K562 (cell line): ENCODE measurements around the gene SPATA3. TPM values are rescaled to one million over a fixed set of nuclear protein-coding genes. Genes with fewer than 3 reads are reported as not detected.

Source experiments
- ATAC-seq: fragments of 200-7000 bp; cut with Tn5 transposase; 3 replicates; pipeline ENCODE4 v1.9.1; 2020; ENCODE audit warnings: moderate library complexity
- BruUV-seq: library from RNA; stranded (reverse); fragments of 400-500 nt; replicated peaks from 2 replicates; lab custom pipeline; 2021; lab: Mats Ljungman, UMichigan
- CTCF ChIA-PET: fragments of 300-600 bp; formaldehyde crosslinking; extraction: SDS; loops from one replicate; lab custom pipeline; 2021; ENCODE audit warnings: low intra/inter-chr PET ratio; lab: Yijun Ruan, JAX
- POLR2A ChIA-PET: fragments of 300-600, 350-650 bp; sonication (Branson Sonifier 250); formaldehyde crosslinking; extraction: SDS; loops from one replicate; lab custom pipeline; 2021; ENCODE audit warnings: antibody characterized with exemption, inconsistent platforms; lab: Yijun Ruan, JAX
- DNase-seq, 4 experiments: peaks; one replicate each; pipeline versions ENCODE4 v3.0.0 to v3.0.0-alpha.2; 2011 to 2018; ENCODE audit warnings: low spot score in 3 of 4, mixed read lengths in 3 of 4; ENCODE audit errors: extremely low read depth in 1 of 4
- FAIRE-seq: peaks from 2 replicates; lab custom pipeline; 2011; peaks lifted over from hg19 to GRCh38; lab: Jason Lieb, UNC
- H2AFZ ChIP-seq: 2 replicates; pipeline ENCODE4 v1.6.0; 2011; ENCODE audit warnings: low read depth, low read length, control low read depth, inconsistent platforms
- H3K27ac ChIP-seq: fragments of 200-600 bp; 3 replicates; pipeline ENCODE4 v1.8.0; 2011; ENCODE audit warnings: low read depth, mild to moderate bottlenecking, control low read depth, inconsistent platforms, low read length, moderate library complexity, mixed read lengths; ENCODE audit errors: extremely low read depth
- H3K27me3 ChIP-seq, 2 experiments: fragments of 300-600 bp in 1 of 2; 2 replicates in 1 of 2; 3 replicates in 1 of 2; pipeline versions ENCODE4 v1.6.0 to v1.8.0; 2011; ENCODE audit warnings: inconsistent platforms in 2 of 2, low read length in 2 of 2, mild to moderate bottlenecking in 1 of 2, mixed read lengths in 1 of 2, moderate library complexity in 1 of 2; ENCODE audit not compliant: control insufficient read depth in 2 of 2, insufficient read depth in 2 of 2
- H3K36me3 ChIP-seq: fragments of 300-600 bp; 3 replicates; pipeline ENCODE4 v1.8.0; 2011; ENCODE audit warnings: mild to moderate bottlenecking, low read length, inconsistent platforms; ENCODE audit not compliant: control insufficient read depth, insufficient read depth
- H3K4me1 ChIP-seq, 2 experiments: fragments of 200-600 bp in 1 of 2; replicated peaks in 1 of 2; 2 replicates in 1 of 2; 3 replicates in 1 of 2; pipeline versions ENCODE4 v1.5.1 to v1.8.0; 2011; ENCODE audit warnings: inconsistent platforms in 2 of 2, low read length in 2 of 2, mild to moderate bottlenecking in 1 of 2, mixed read lengths in 1 of 2, moderate library complexity in 1 of 2; ENCODE audit not compliant: control insufficient read depth in 2 of 2, insufficient read depth in 2 of 2
- H3K4me2 ChIP-seq: 2 replicates; pipeline ENCODE4 v1.6.1; 2011; ENCODE audit warnings: low read length, control low read depth, inconsistent platforms, mixed read lengths; ENCODE audit not compliant: insufficient read depth
- H3K4me3 ChIP-seq: fragments of 200-600 bp; sonication (generic), shearing (Covaris generic); 2 replicates; pipeline ENCODE4 v1.5.1; 2016; ENCODE audit warnings: control low read depth, inconsistent platforms
- H3K79me2 ChIP-seq: fragments of 200-600 bp; 3 replicates; pipeline ENCODE4 v1.8.0; 2011; ENCODE audit warnings: low read length, inconsistent platforms; ENCODE audit not compliant: control insufficient read depth, insufficient read depth
- H3K9ac ChIP-seq, 2 experiments: 2 replicates each; pipeline versions ENCODE4 v1.6.0 to v1.6.1; 2011; ENCODE audit warnings: low read depth in 2 of 2, low read length in 2 of 2, control low read depth in 1 of 2, inconsistent platforms in 1 of 2, mild to moderate bottlenecking in 1 of 2, mixed read lengths in 1 of 2; ENCODE audit not compliant: insufficient read depth in 1 of 2
- H3K9me1 ChIP-seq: one replicate; pipeline ENCODE4 v1.6.0; 2011; ENCODE audit warnings: inconsistent platforms, mild to moderate bottlenecking, low read length, moderate library complexity; ENCODE audit not compliant: control insufficient read depth, insufficient read depth
- H3K9me3 ChIP-seq: replicated peaks from 2 replicates; pipeline ENCODE4 v1.5.1; 2011; ENCODE audit warnings: low read depth, low read length, inconsistent platforms; ENCODE audit not compliant: control insufficient read depth, insufficient read depth
- H4K20me1 ChIP-seq: replicated peaks from 2 replicates; pipeline ENCODE4 v1.6.1; 2011; ENCODE audit warnings: low read length, inconsistent platforms, mixed read lengths; ENCODE audit not compliant: control insufficient read depth, insufficient read depth
- ATF7 ChIP-seq: fragments of 450-650 bp; IDR thresholded peaks from 2 replicates; pipeline ENCODE4 v1.7.1; 2014; ENCODE audit warnings: mild to moderate bottlenecking, moderate library complexity
- WGBS: fragments of 100-300 bp; shearing (Covaris generic); methylation state at CpG from one replicate; pipeline ENCODE4 v1.1.6; 2016; ENCODE audit warnings: low coverage, mixed read lengths; ENCODE audit not compliant: insufficient coverage; ENCODE audit errors: missing lambda C conversion rate; 5-methylcytosine and 5-hydroxymethylcytosine counted together
- in situ Hi-C: fragments of 300-500 bp; cut with MboI; formaldehyde crosslinking; loops from 4 replicates; pipeline ENCODE4 v1.15.0; 2018; ENCODE audit warnings: inconsistent platforms, mixed read lengths
- intact Hi-C: fragments of 100-400 bp; cut with micrococcal nuclease; formaldehyde crosslinking; loops from 2 replicates; pipeline ENCODE4 v1.14.2; 2022
- polyA plus RNA-seq, 8 experiments: library from polyadenylated mRNA; depleted of rRNA in 4 of 8; stranded (reverse) in 5 of 8; unstranded in 3 of 8; fragments of >200 nt; fragmentation: Nextera tagmentation in 2 of 8; fragmentation: Illumina TruSeq in 1 of 8; extraction: Ambion mirVana in 2 of 8; extraction: Trizol in 1 of 8; gene quantifications; 2 replicates each; pipeline versions ENCODE4 v1.2.1 to v1.2.3, GENCODE V29; 2011 to 2014; ENCODE audit warnings: inconsistent platforms in 1 of 8, missing spikeins in 1 of 8
- total RNA-seq, 7 experiments: library from RNA; depleted of rRNA in 6 of 7; stranded (reverse); fragments of >200 nt in 6 of 7; fragmentation: Illumina TruSeq in 2 of 7; extraction: Trizol in 2 of 7; gene quantifications; 2 replicates each; pipeline versions ENCODE4 v1.2.1 to v1.2.3, GENCODE V29; 2011 to 2021; ENCODE audit warnings: low replicate concordance in 1 of 7
- TF ChIP-seq, protein P1 (sequence below), 2 experiments: fragments of 450-650 bp; IDR thresholded peaks; 2 replicates each; pipeline ENCODE4 v1.6.1; 2018; ENCODE audit warnings: mild to moderate bottlenecking in 2 of 2, low read depth in 1 of 2; ENCODE audit not compliant: partially characterized antibody in 2 of 2
- TF ChIP-seq, protein P2 (sequence below): sonication (generic); formaldehyde crosslinking; IDR thresholded peaks from 2 replicates; pipeline ENCODE4 v1.8.0; 2023; ENCODE audit warnings: mild to moderate bottlenecking, missing genetic modification reagents

Gene SPATA3
- total and polyA plus RNA-seq, 9 of the 15 experiments (the other 6 are each of a cell fraction or from before 2014, with no cell fraction given): not detected

DNA sequence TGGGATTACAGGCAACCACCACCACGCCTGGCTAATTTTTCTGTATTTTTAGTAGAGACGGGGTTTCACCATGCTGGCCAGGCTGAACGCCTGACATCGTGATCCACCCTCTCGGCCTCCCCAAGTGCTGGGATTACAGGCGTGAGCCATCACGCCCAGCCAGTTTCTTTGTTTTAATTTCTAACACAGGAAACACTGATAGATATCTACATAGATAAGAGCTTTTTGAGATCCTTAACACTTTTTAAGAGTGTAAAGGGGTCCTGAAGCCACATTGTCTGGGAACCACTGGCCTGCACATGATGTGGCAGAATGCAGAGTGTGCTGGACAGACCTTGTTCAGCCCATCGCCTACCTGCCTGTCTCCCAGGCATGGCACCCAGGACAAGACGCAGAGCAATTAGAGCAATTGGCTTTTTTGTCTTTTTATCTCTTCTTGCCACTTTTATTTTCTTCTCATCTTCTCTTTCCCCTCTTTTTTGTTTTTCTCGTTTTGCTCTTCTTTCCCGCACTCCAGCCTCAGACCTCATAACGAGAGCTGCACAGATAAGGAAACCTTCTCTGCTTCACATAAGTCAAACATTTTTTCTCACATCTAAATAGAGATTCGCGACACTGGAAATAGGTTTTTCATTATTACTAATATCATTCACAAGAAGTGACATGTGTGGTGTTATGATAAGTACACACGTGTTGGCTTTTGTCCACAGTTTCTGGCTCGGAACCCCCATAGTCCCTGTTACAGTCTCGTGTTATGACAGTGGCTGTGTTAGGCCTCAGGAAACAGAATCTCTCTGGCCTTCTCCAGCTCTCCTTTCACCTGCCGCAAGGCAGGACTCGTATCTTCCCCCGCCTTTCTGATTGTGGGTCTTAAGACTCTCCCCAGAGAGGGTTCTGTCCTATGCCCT is 45.7 kb upstream of the SPATA3 start:
- Histone ChIP-seq H3K27ac (no peak overlapping the region), H3K27me3 (peaks cover 7 to 33% of the 10 kb centered on the region in 2 experiments; a peak in 4 of 5 replicates), H3K79me2 (no peaks in the 10 kb centered on the region), H3K9me1 (no peaks in the 10 kb centered on the region), H3K4me1 (no peaks in the 10 kb centered on the region), H3K36me3 (no peaks in the 10 kb centered on the region), H3K9me3 (no peaks in the 10 kb centered on the region), H2AFZ (no peak overlapping the region), H3K4me3 (no peak overlapping the region), H4K20me1 (no peaks in the 10 kb centered on the region), H3K4me2 (no peak overlapping the region), H3K9ac (no peak overlapping the region)
- intact Hi-C loops: no loop called here
- no peak for TF ChIP-seq ATF7
- TF ChIP-seq, protein P1, sequence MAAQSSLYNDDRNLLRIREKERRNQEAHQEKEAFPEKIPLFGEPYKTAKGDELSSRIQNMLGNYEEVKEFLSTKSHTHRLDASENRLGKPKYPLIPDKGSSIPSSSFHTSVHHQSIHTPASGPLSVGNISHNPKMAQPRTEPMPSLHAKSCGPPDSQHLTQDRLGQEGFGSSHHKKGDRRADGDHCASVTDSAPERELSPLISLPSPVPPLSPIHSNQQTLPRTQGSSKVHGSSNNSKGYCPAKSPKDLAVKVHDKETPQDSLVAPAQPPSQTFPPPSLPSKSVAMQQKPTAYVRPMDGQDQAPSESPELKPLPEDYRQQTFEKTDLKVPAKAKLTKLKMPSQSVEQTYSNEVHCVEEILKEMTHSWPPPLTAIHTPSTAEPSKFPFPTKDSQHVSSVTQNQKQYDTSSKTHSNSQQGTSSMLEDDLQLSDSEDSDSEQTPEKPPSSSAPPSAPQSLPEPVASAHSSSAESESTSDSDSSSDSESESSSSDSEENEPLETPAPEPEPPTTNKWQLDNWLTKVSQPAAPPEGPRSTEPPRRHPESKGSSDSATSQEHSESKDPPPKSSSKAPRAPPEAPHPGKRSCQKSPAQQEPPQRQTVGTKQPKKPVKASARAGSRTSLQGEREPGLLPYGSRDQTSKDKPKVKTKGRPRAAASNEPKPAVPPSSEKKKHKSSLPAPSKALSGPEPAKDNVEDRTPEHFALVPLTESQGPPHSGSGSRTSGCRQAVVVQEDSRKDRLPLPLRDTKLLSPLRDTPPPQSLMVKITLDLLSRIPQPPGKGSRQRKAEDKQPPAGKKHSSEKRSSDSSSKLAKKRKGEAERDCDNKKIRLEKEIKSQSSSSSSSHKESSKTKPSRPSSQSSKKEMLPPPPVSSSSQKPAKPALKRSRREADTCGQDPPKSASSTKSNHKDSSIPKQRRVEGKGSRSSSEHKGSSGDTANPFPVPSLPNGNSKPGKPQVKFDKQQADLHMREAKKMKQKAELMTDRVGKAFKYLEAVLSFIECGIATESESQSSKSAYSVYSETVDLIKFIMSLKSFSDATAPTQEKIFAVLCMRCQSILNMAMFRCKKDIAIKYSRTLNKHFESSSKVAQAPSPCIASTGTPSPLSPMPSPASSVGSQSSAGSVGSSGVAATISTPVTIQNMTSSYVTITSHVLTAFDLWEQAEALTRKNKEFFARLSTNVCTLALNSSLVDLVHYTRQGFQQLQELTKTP (IDR thresholded peaks at IDR 0.05; ENCODE audit: low read depth in 1 of 2, partially characterized antibody in 2 of 2): no peak
- TF ChIP-seq, protein P2, sequence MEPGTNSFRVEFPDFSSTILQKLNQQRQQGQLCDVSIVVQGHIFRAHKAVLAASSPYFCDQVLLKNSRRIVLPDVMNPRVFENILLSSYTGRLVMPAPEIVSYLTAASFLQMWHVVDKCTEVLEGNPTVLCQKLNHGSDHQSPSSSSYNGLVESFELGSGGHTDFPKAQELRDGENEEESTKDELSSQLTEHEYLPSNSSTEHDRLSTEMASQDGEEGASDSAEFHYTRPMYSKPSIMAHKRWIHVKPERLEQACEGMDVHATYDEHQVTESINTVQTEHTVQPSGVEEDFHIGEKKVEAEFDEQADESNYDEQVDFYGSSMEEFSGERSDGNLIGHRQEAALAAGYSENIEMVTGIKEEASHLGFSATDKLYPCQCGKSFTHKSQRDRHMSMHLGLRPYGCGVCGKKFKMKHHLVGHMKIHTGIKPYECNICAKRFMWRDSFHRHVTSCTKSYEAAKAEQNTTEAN (CRISPR knock-in tag): no peak
- FAIRE-seq (no peak), DNase-seq (no peak), ATAC-seq (no peak)
- no TSS peak for BruUV-seq
- WGBS: 21% methylated on average over 20 of the region's 20 CpGs
- ChIA-PET CTCF (no interaction called here), POLR2A (no interaction called here)
- in situ Hi-C loops: no loop called here
